Measurements from ENCODE around the gene METTL8.
"Not testable (repeated sequence)": the region's sequence is repeated elsewhere in the genome, so short reads cannot be mapped to it uniquely, and the experiment has no call there.

METTL8 gene

DNA sequence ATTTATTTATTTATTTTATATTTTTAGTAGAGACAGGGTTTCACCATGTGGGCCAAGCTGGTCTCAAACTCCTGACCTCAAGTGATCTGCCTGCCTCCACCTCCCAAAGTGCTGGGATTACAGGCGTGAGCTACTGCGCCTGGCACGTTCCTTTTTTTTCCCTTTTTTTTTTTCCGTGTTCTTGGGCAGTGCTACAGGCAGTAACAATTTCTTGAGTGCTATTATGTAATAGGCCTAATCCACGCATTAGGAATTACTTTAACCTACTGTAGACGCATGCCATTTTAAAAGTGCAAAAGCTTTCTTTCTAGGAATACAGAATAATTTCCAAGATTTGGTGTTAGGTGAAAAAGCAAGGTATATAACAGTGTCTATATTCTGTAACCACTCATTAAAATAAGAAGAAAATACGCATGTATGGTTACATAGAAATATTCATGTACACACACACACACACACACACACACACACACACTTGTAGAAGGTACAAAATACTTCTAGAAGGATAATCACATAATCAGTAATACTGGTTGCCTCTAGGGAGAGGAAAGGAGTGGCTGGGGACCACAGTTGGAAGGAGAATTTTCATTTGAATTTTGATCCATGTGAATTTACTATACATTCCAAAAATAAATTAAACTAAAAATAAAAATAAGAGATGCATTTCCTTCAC, 92.3 kb downstream of the METTL8 start:
- DNase-seq, result no peak

DNA sequence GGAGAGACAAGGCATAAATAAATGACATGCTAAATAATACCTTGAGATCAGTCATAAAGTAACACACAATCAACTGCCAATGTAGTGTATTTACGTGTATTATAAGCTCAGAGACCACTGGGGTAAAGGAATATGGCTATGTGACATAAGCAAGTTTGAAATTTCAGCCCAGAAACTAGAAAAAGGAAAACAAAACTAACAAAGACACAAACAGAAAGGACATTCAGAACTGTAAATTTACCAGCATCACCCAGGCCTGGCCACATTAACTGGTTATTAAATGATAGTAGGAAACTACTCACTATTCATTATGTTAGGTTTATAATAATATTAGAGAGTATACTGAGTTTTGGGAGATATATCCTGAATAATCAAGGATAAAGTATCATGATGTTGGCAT, 98.8 kb downstream of the METTL8 start:
- DNase-seq, result no peak

DNA sequence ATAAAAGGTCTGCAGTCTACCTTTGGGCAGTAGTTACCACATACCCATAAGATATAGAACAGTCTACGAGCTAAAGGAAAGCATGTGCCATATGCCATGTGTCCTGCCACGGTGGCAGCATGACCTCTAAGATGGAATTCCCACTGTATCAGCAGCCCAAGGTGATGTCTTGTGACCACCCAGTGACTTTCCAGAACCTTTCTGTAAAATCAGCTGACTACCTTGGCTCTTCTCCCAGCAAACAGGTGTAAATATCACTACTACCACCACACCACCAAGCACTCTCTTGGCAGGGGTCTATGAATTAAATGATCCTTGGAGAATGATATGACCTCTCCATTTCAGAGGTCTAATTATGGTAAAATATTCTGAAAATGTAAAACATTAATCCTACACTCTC, 99.6 kb downstream of the METTL8 start:
- no peak for DNase-seq

DNA sequence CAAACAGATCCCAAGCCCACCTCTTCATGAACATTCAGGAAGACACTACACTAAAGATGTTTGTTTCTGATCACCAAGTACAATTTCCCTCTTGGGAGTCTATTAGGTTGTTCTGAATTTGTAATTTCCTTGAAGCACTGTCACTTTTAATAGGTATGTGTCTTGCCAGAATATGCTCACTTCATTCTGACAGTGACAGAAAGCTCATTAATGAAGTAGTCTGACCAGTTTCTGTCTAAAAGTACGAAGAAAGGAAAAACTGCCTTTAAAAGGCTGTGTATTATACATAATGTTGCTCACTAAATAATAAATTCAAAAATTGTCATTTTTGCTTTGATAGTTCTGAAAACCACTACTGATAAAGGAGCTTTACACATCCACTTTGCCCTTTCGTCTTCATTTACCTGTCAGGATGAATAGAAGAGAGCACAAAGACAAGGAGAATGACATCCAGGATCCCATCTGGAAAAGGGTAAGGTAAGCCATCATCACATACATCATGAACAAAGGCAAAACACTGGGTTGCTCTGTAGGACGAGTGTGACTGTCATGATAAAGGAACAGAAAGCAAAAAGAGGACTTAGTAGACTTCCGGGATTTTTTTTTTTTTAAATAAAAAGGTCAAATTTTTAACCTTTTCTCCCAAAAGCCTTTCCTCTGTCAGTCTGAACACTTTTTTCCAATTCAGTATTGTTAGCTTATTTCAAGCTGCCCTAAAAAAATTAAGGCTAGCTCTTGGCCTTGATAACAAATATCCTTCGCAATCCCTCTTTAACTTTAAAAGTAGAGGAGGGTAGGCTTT, 103.4 kb downstream of the METTL8 start:
- no peak for DNase-seq

DNA sequence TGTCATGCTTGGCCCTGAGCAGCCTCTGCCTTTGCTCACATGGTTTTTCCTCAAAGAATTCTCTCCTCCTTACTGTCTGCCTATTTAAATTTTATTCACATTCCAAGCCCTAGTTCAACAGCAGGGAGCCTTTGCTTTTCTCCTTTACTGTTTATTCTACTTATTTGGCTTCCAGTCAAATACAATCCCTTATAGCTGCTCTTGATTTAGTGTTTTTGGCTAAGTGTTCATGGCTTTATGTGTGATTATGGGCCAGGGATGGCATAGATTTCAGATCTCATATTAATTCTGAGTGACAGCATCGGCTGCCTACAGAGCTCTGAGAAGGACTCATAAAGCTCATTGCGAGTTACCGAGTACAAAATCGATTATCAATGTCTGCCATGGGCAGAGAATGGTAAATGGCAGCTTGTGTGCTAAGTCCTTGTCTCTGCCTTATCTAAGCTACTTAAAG, 106.7 kb downstream of the METTL8 start:
- DNase-seq, result peak; percentile 44

DNA sequence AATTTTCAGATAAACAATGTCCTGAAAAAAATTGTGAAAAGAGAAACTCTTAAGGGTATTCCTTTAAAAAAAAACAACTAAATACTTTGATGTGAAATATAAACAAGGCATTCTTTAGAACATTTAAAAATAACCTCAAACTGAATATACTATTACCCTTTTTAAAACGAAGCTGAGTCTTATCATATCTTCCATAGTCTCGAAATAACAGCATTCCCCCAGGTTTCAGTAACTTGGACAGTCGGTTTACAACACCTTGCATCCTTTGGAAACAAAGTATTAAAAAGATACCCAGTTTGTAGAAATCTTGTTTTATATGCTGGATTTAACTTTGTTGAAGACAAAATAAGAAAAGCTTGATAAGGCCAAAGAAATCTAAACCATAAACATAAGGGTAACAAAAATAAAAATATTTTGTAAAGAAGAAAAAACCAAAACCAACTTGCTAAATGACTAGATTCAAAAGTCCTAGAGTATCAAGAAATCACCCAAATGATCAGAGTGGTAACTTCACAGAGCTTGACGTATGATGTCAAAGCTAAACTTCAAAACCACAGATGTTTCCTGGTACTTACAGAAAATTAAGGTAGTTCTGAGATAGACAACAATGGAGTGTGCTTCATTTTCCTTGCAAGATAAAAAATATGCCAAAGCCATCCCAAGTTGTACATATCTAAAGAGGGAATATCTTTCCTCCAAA, 107.8 kb downstream of the METTL8 start:
- no peak for DNase-seq

DNA sequence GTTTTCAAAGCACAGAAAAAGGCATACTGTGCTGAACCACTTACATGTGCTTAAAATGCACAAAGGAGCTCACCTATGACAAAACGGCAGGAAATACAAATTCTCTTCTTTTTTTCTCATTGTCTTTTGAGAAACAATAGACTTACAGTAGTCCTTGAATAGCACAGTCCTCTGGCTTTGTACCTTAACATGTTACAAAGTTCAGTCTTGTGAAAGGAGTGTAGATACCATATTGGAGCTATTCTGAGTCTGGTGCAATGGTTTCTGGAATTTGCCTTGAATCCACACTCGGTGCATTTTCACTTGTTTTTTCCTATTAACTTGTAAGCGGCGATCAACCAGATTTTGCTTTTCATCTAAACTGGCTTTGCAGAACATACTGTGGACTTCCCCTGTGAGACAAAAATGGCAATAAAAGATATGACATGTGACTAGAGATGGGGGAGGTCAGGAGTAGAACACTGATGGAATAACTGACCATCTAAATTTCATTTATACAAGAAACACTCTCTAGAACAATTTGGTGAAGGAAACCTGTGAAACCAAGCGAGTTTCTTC, 109.7 kb downstream of the METTL8 start:
- DNase-seq, result no peak

DNA sequence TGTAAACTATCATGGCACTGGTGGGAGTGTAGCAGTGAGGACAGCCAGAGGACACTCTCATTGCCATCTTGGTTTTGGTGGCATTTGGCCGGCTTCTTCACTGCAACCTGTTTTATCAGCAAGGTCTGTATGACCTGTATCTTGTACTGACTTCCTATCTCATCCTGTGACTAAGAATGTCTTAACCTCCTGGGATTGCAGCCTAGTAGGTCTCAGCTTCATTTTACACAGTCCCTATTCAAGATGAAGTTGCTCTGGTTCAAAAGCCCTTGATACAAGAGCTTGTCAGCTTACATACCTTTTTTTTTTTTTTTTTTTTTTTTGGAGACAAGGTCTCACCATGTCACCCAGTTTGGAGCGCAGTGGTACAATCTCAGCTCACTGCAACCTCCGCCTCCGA, 110.9 kb downstream of the METTL8 start:
- no peak for DNase-seq

DNA sequence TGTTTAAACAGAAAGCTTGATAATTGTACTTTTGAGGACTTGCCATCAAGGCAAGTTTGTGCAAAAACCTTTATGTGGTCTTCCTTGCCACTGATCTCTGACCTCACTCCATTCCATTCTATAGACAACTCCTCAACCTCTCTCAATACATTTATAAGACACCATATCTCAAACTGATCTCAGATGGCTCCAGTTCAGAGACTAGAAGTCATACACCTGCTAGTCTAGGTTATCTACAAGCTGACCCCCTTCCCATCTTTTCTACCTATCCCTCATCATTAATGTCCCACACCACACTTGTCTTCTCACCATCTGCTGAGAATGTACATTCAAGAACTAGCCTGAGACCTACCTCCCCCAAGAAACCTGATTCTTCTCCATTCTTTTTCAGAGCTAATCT, 113.1 kb downstream of the METTL8 start:
- DNase-seq, result no peak

DNA sequence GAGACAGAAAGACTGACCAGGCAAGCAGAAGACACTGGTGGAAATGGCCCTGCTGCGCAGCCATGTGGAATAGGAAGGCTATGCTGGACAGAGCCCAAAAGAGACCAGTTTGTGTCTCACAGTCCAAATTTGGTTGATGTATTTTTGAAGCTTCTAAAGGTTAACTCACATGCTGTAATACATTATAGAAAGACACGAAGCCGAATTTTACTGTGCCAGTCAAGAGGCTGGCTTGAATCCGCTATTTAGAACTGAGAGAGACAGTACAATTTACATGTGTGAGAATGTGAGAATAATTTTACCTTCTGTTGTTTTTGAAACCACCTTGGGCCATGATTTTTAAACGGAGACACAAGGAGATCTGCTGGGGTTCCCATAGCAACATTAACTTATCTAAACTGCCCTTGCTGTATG, 113.6 kb downstream of the METTL8 start:
- no peak for DNase-seq

DNA sequence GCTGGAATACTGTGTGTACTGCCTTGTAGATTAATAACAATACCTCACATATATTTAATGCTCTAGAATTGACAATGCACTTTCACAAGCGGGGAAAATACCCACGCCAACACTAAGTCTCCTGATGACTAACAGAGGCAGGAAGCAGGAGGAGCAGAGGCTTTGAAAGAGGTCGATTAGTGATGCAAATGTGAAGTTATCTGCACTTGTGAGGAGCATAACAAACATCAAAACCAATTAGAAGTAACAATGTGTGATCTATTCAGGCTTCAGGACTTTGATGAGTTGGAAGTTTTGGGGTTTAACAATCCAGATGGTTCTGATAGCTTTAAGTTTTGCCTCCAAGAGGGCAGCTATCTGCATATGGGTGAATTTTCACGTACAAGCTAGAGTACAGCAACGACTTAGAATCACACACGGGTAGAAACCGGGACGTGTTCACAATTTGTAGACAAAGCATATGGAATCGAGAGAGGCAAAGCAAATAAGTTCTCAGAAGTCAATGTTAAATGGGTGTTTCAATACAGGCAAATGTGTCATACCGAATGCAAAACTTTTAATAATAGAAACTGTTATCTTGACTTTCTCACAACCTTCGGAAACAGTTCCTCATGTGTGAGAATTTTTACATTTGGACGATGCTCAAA, 114.5 kb downstream of the METTL8 start:
- no peak for DNase-seq

DNA sequence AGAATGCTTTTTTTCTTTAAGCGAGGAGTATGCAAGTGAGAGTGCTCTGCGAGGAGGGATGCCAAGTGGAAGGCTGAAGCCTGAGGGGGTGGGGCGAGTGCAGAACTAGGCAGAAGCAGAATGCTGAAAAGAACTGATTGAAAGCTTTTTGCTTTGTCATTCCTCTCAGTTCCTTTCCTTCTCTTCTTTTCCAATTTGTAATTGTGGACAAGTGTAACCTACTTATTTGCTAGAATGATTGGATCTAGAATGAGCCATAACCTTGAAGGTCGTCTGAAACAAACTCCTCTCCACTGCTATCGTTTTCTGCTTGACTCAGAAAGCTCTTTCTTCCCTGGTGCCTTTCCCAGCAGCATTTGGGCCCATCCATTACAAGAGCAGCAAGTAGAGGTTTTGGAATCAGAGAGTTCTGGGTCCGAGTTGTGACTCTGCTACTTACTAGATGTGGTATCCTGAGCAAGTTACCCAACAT, 115.3 kb downstream of the METTL8 start:
- no peak for DNase-seq

DNA sequence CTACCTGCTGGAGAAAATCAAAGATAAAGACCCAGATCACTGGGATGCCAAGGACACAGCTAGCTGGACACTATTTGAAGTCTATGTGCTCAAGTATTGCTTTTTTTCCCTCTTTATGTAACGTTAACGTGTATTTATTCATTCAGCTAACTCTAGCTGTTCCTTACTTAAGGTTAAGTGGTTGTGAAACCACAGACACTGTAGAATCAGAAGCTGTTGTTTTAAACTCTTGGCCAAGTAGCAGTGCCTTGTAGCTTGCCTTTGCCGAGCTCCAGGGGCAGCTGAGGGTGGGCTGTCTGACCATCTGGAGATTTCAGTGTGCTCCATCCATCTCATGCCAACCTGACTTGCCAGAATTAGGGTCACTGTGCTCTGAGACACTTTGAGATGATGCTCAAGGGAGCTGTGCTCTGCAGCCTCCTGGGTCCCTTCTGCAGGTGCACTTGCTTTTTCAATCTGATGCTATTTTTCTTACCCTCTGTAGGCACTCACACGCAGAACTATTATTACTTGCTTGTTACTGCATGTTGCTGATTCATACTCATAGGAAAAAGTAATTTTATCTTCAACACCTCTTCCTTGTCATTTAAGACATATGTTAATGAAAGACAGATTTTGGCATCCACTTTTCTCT, 116.2 kb downstream of the METTL8 start:
- DNase-seq, result peak; percentile 45

DNA sequence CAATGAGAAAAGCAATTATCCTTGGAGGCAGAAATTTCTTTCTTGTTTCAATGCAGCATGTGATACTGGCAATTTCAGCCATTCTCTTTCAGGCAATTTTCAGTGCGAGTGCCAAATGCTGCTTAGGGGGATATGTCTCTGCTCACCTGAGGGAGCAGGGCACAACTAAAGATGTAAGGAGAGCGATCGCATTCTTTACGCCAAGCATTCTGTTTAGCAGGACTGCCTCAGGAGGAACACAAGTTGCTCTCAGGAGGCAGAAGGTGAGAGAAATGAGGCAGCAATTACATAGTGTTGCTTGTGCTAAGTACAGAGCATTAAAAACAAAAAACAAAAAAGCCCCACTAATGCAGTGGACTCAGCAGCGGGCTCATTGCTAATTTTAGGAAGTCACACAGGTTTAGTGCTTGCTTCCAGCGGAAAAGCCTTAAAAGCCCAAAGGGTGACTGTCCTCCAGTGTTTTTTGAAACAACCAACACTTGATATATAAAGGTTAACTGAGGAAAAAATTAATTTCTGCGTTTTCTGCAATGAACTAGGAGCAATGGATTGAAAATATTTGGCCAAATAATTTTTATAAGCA, 116.9 kb downstream of the METTL8 start:
- DNase-seq, result peak; percentile 43

DNA sequence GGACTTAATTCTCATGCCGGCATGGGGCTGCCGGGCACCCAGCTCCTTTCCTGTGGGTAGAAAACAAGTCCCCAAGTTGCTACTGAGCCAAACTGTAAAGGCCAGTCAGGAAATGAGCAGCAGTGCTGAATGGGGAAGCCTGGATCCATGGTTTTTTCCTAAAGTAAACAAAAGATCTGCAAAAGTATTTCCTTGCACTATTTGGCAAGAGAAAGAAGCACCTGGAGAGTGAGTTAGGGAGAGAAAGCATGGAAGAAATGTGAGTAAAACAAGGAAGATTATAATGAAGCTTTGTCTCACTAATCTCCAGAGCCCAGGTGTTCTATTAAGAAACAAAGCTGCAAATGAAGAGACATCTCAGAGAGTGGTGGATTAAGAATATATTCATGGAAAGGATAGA, 117.6 kb downstream of the METTL8 start:
- peak; percentile 76 for DNase-seq

DNA sequence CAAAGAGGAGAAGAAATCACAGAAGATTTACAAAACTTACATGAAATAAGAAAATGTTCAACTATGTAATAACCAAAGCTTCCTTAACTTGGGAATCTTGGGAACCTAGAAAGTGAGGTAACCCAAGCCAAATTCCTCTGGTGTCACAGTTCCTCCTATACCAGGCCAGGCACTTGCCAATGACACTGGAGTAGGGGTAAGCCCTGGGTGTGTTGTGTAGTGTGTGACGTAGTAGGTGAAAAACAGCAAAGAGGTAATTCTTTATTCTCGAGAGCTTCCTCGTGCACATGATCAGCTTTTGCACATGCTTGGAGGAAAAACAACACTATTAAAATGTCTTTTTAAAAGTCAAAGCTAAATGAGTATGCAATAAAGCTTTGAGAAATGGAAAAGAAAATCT, 118.0 kb downstream of the METTL8 start:
- no peak for DNase-seq

DNA sequence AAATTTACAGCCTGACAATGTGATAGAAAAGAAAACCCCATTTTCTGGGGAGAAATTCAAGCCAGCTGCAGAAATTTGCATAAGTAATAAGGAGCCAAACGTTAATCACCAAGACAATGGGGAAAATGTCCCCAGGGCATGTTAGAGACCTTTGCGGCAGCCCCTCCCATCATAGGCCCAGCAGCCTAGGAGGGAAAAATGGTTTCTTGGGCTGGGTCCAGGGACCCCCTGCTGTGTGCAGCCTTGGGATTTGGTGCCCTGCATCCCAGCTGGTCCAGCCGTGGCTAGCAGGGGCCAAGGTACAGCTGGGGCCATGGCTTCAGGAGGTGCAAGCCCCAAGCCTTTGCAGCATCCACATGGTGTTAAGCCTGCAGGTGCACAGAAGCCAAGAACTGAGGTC, 121.6 kb downstream of the METTL8 start:
- DNase-seq, result not testable (repeated sequence)

DNA sequence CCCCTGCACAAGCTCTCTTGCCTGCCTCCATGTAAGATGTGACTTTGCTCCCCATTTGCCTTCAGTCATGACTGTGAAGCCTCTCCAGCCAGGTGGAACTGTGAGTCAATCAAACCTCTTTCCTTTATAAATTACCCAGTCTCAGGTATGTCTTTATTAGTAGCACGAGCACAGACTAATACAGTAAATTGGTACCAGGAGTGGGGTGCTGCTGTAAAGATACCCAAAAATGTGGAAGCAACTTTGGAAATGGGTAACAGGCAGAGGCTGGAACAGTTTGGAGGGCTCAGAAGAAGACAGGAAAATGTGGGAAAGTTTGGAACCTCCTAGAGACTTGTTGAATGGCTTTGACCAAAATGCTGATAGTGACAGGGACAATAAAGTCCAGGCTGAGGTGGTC, 122.2 kb downstream of the METTL8 start:
- DNase-seq, result not testable (repeated sequence)

DNA sequence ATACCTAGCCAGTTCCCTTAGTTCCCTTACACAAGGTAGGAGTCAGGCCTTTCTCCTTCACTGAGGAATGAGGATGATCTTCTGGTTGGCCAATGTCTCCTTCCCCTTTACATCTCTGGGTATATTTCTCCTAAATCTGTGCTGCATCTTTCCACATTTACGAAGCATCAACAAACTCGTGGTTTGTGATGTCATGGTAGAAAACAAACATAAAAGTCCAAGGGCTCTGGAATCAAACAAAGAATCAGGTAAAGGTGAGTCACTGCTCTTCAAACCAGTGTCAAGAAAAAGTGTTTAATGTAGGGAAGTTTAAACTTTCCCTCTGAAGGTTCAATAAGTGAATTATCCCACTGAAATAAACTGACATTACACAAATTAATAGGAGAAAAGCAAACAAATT, 122.9 kb downstream of the METTL8 start:
- no peak for DNase-seq

DNA sequence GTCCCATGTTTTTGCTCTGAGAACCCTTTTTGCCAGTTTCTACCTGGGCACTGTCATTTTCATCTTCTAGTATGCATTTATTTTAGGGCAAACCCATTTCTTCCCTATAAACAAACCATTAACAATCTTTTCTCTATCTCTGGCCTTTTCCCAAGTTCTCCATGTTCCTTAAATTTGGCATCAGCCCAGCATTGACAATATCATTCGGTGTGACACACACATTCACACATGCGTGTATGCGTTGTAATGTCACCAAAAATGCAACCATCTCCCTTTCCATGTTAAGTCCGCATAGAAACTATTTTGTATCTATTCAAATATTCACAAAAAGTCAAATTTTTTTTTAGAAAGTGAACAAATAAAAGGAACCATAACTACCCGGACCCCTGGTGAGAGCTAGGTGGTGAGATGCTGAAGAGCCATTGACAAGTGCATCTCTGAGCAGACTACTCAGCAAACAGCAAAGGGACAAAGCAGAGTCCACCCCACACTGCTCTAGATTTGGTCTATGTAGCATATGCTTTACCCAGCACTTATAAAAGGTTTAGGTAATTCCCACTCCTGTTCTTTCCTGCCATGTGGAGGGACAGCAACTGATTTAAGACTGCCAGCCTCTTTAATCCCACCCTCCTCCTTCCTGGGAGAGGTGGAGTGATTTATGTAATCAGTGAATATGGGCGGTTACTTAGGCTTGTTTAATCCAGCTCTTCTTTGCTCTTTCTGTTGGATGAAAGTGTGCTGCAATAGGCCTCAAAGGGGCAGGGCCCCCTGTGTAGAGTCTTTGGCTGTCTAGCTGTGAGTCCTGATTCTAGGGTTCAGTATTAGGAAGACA, 124.1 kb downstream of the METTL8 start:
- DNase-seq, result peak; percentile 97

Measured in NCI-H82 (cell line).